T-helper 2 cell treated with Interferon-gamma antibody and Interleukin-4, amounts not matched to agents 5 μg/mL and 100 μg/mL, for 36 hours (primary cell): ENCODE measurements around the gene DCAF4.
"Not testable (repeated sequence)": the region's sequence is repeated elsewhere in the genome, so short reads cannot be mapped to it uniquely, and the experiment has no call there.

Experiments
- DNase-seq: peaks from one replicate; pipeline ENCODE4 v3.0.0; 2021; ENCODE audit warnings: low spot score
- H3K27ac Mint-ChIP-seq: one replicate; pipeline ENCODE4 v1.8.0; 2021; ENCODE audit warnings: mild to moderate bottlenecking, mixed read lengths
- H3K27me3 Mint-ChIP-seq: one replicate; pipeline ENCODE4 v1.8.0; 2021; ENCODE audit warnings: low read depth, mixed read lengths
- H3K36me3 Mint-ChIP-seq: one replicate; pipeline ENCODE4 v1.8.0; 2021; ENCODE audit warnings: low read depth, mixed read lengths
- H3K4me1 Mint-ChIP-seq: one replicate; pipeline ENCODE4 v1.8.0; 2021; ENCODE audit warnings: low read depth, mixed read lengths
- H3K4me3 Mint-ChIP-seq: one replicate; pipeline ENCODE4 v1.8.0; 2022; ENCODE audit warnings: mild to moderate bottlenecking, moderate library complexity, mixed read lengths
- H3K9me3 Mint-ChIP-seq: one replicate; pipeline ENCODE4 v1.8.0; 2021; ENCODE audit warnings: mixed read lengths

Gene DCAF4

GRCh38 chr14:72929316-72930080, 3.2 kb downstream of the DCAF4 start:
- DNase-seq: no peak
- no peak overlapping the region for H3K4me3 Mint-ChIP-seq
- H3K4me1 Mint-ChIP-seq: peaks cover 8% of the 10 kb centered on the region

GRCh38 chr14:72932893-72933292, 6.6 kb downstream of the DCAF4 start:
- no peak for DNase-seq
- H3K9me3 Mint-ChIP-seq: no peaks in the 10 kb centered on the region
- H3K4me1 Mint-ChIP-seq: peaks cover 15% of the 10 kb centered on the region
- no peak overlapping the region for H3K4me3 Mint-ChIP-seq
- peaks cover 4% of the 10 kb centered on the region for H3K36me3 Mint-ChIP-seq
- no peak overlapping the region for H3K27ac Mint-ChIP-seq
- no peaks in the 10 kb centered on the region for H3K27me3 Mint-ChIP-seq

More at GRCh38 chr14:72929316-72930080, 3.2 kb downstream of the DCAF4 start:
- peaks cover 3% of the 10 kb centered on the region for H3K27me3 Mint-ChIP-seq
- no peaks in the 10 kb centered on the region for H3K9me3 Mint-ChIP-seq
- H3K36me3 Mint-ChIP-seq: peaks cover 2% of the 10 kb centered on the region
- no peak overlapping the region for H3K27ac Mint-ChIP-seq

- peaks cover 13% of the 10 kb centered on the region for H3K4me1 Mint-ChIP-seq
- no peaks in the 10 kb centered on the region for H3K27me3 Mint-ChIP-seq
- H3K36me3 Mint-ChIP-seq: peaks cover 14% of the 10 kb centered on the region
- DNase-seq: no peak
- H3K4me3 Mint-ChIP-seq: no peak overlapping the region
- H3K27ac Mint-ChIP-seq: no peak overlapping the region
- H3K9me3 Mint-ChIP-seq: no peaks in the 10 kb centered on the region
Measured at GRCh38 chr14:72939630-72940029, 13.4 kb downstream of the DCAF4 start.

- DNase-seq: no peak
- peaks cover 13% of the 10 kb centered on the region for H3K4me1 Mint-ChIP-seq
- H3K27ac Mint-ChIP-seq: no peak overlapping the region
- no peaks in the 10 kb centered on the region for H3K27me3 Mint-ChIP-seq
- no peaks in the 10 kb centered on the region for H3K9me3 Mint-ChIP-seq
- no peak overlapping the region for H3K4me3 Mint-ChIP-seq
- peaks cover 17% of the 10 kb centered on the region for H3K36me3 Mint-ChIP-seq
Measured at GRCh38 chr14:72941286-72941985, 15.2 kb downstream of the DCAF4 start.

GRCh38 chr14:72942934-72943333, 16.7 kb downstream of the DCAF4 start:
- Mint-ChIP-seq H3K4me1 (peaks cover 4% of the 10 kb centered on the region), H3K9me3 (no peaks in the 10 kb centered on the region), H3K27me3 (no peaks in the 10 kb centered on the region), H3K4me3 (no peak overlapping the region), H3K36me3 (peaks cover 14% of the 10 kb centered on the region), H3K27ac (no peak overlapping the region)
- DNase-seq: no peak

GRCh38 chr14:72943876-72944430, 17.7 kb downstream of the DCAF4 start:
- no peak for DNase-seq
- Mint-ChIP-seq H3K36me3 (peaks cover 16% of the 10 kb centered on the region), H3K4me3 (no peak overlapping the region), H3K27ac (no peak overlapping the region), H3K4me1 (peaks cover 5% of the 10 kb centered on the region), H3K9me3 (no peaks in the 10 kb centered on the region), H3K27me3 (no peaks in the 10 kb centered on the region)

GRCh38 chr14:72945356-72946027, 19.2 kb downstream of the DCAF4 start:
- no peak for DNase-seq
- Mint-ChIP-seq H3K36me3 (peaks cover 10% of the 10 kb centered on the region), H3K27me3 (no peaks in the 10 kb centered on the region), H3K9me3 (no peaks in the 10 kb centered on the region), H3K4me3 (no peak overlapping the region), H3K27ac (no peak overlapping the region), H3K4me1 (peaks cover 5% of the 10 kb centered on the region)

GRCh38 chr14:72946491-72946890, 20.2 kb downstream of the DCAF4 start:
- Mint-ChIP-seq H3K4me1 (peaks cover 5% of the 10 kb centered on the region), H3K9me3 (no peaks in the 10 kb centered on the region), H3K36me3 (peaks cover 10% of the 10 kb centered on the region), H3K27me3 (no peaks in the 10 kb centered on the region), H3K27ac (no peak overlapping the region), H3K4me3 (no peak overlapping the region)
- no peak for DNase-seq

- Mint-ChIP-seq H3K27ac (no peak overlapping the region), H3K4me1 (peaks cover 5% of the 10 kb centered on the region), H3K4me3 (no peak overlapping the region), H3K36me3 (peaks cover 12% of the 10 kb centered on the region), H3K9me3 (no peaks in the 10 kb centered on the region), H3K27me3 (no peaks in the 10 kb centered on the region)
- DNase-seq: no peak
Measured at GRCh38 chr14:72947366-72948160, 21.3 kb downstream of the DCAF4 start.

- Mint-ChIP-seq H3K4me3 (no peak overlapping the region), H3K9me3 (no peaks in the 10 kb centered on the region), H3K27ac (peak overlapping the region; percentile 13), H3K4me1 (peaks cover 5% of the 10 kb centered on the region), H3K27me3 (no peaks in the 10 kb centered on the region), H3K36me3 (peaks cover 10% of the 10 kb centered on the region)
- peak; percentile 33 for DNase-seq
Measured at GRCh38 chr14:72948481-72949138, 22.3 kb downstream of the DCAF4 start.

- no peaks in the 10 kb centered on the region for H3K9me3 Mint-ChIP-seq
- H3K27me3 Mint-ChIP-seq: no peaks in the 10 kb centered on the region
- H3K4me1 Mint-ChIP-seq: peaks cover 3% of the 10 kb centered on the region
- DNase-seq: no peak
- no peak overlapping the region for H3K27ac Mint-ChIP-seq
- peaks cover 18% of the 10 kb centered on the region for H3K36me3 Mint-ChIP-seq
- no peak overlapping the region for H3K4me3 Mint-ChIP-seq
Measured at GRCh38 chr14:72952171-72952570, 25.9 kb downstream of the DCAF4 start.

- DNase-seq, H3K27ac Mint-ChIP-seq, H3K27me3 Mint-ChIP-seq, H3K4me1 Mint-ChIP-seq, H3K9me3 Mint-ChIP-seq, H3K4me3 Mint-ChIP-seq: not testable (repeated sequence)
- H3K36me3 Mint-ChIP-seq: peaks cover 24% of the 10 kb centered on the region
Measured at GRCh38 chr14:72956741-72957140, 30.5 kb downstream of the DCAF4 start.

GRCh38 chr14:72957213-72957612, 30.9 kb downstream of the DCAF4 start:
- Mint-ChIP-seq H3K36me3 (peaks cover 23% of the 10 kb centered on the region), H3K27ac (no peak overlapping the region), H3K4me3 (no peak overlapping the region), H3K27me3 (no peaks in the 10 kb centered on the region), H3K9me3 (no peaks in the 10 kb centered on the region), H3K4me1 (no peaks in the 10 kb centered on the region)
- no peak for DNase-seq
